22Rv1 (cell line): ENCODE data around the gene CFAP74.

ENCODE experiments used
- ZFX ChIP-seq: fragments of 450-650 bp; IDR thresholded peaks from 2 replicates; pipeline ENCODE4 v1.6.1; 2017; ENCODE audit warnings: antibody characterized with exemption, borderline replicate concordance
- TF ChIP-seq, protein P1 (sequence below): fragments of 450-650 bp; IDR thresholded peaks from 2 replicates; pipeline ENCODE4 v1.5.1; 2017; ENCODE audit warnings: mild to moderate bottlenecking

DNA sequence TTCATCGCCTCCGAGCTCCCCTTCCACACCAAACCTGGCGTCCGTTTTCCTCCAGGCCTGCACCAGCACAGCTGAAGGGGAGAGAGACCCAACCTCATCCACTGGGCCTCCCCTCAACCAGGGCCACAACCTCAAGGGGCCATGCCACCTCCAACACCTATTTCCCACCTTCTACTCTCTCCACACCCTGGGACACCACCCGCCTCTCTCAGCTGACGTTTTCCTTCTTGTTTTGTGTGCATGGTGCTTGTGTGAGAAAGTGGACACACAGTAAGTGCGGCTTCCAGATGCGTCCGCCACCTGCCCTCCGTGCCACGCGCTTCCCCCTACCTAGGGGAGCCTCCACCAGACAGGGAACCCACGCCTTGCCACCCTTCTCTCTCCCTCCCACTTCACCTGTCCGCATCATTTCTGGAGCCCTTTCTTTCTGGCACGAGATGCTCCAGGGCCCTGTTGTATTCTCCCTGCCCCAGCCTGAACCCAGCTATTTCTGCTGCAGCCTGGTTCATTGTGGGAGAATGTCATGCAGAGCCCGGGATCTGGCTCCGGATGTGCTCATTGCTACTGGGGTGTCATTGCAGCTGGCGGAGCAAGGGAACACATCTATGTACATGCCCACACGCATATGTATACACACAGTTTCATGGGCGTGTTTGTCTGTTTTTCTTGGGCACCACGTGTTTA, 111.4 kb downstream of the CFAP74 start:
- TF ChIP-seq, protein P1, sequence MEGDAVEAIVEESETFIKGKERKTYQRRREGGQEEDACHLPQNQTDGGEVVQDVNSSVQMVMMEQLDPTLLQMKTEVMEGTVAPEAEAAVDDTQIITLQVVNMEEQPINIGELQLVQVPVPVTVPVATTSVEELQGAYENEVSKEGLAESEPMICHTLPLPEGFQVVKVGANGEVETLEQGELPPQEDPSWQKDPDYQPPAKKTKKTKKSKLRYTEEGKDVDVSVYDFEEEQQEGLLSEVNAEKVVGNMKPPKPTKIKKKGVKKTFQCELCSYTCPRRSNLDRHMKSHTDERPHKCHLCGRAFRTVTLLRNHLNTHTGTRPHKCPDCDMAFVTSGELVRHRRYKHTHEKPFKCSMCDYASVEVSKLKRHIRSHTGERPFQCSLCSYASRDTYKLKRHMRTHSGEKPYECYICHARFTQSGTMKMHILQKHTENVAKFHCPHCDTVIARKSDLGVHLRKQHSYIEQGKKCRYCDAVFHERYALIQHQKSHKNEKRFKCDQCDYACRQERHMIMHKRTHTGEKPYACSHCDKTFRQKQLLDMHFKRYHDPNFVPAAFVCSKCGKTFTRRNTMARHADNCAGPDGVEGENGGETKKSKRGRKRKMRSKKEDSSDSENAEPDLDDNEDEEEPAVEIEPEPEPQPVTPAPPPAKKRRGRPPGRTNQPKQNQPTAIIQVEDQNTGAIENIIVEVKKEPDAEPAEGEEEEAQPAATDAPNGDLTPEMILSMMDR, result no peak
- no peak for TF ChIP-seq ZFX
